Activated T-cell treated with anti-CD3 and anti-CD28 coated beads, Interleukin-2, amount 50 U/mL, for 24 hours (primary cell): Measurements from ENCODE around the gene YJU2.
"Not testable (repeated sequence)": the region's sequence is repeated elsewhere in the genome, so short reads cannot be mapped to it uniquely, and the experiment has no call there.

ENCODE experiments used
- DNase-seq: peaks from one replicate; pipeline ENCODE4 v3.0.0-alpha.2; 2020
- H3K27ac Mint-ChIP-seq: 2 replicates; pipeline ENCODE4 v1.8.0; 2020; ENCODE audit warnings: mild to moderate bottlenecking, mixed read lengths
- H3K27me3 Mint-ChIP-seq: 2 replicates; pipeline ENCODE4 v1.8.0; 2020; ENCODE audit warnings: mixed read lengths
- H3K36me3 Mint-ChIP-seq: 2 replicates; pipeline ENCODE4 v1.8.0; 2020; ENCODE audit warnings: low read depth, mixed read lengths
- H3K4me1 Mint-ChIP-seq: 2 replicates; pipeline ENCODE4 v1.8.0; 2020; ENCODE audit warnings: low read depth, mixed read lengths
- H3K4me3 Mint-ChIP-seq: 2 replicates; pipeline ENCODE4 v1.8.0; 2020; ENCODE audit warnings: mild to moderate bottlenecking, moderate library complexity, mixed read lengths
- H3K9me3 Mint-ChIP-seq: 2 replicates; pipeline ENCODE4 v1.8.0; 2020; ENCODE audit warnings: mixed read lengths

The YJU2 gene

DNA sequence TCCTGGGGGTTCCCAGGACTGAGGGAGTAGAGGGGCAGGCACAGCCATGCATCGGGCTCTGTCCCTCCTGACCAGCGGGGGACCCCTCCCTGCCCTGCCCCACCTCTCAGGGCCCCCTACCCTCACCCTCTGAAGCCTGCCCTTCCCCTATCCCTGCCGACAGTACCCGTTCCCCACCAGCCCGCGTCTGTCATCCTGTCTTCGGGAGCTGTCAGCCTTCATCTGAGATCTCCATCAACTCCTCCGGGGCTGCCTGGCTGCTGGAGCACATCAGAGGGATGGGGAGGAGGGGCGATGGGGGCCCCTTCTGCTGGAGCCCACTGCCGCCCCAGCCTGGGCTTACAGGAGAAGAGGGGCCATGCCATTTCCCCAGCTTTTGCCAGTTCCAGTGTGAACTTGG lies 26.0 kb downstream of the YJU2 start:
- Mint-ChIP-seq H3K9me3 (no peaks in the 10 kb centered on the region), H3K4me3 (no peak overlapping the region), H3K36me3 (peaks cover 44% of the 10 kb centered on the region), H3K27ac (no peak overlapping the region), H3K27me3 (peaks cover 2% of the 10 kb centered on the region), H3K4me1 (no peaks in the 10 kb centered on the region)
- DNase-seq: no peak

DNA sequence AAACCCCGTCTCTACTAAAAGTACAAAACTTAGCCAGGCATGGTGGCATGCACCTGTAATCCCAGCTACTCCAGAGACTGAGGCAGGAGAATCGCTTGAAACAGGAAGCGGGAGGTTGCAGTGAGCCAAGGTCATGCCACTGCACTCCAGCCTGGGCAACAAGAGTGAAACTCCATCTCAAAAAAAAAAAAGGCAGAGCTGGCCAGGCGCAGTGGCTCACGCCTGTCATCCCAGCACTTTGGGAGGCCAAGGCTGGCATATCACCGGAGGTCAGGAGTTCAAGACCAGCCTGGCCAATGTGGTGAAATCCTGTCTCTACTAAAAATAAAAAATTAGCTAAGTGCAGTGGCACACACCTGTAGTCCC lies 27.4 kb downstream of the YJU2 start:
- not testable (repeated sequence) for DNase-seq, H3K9me3 Mint-ChIP-seq, H3K4me3 Mint-ChIP-seq, H3K27ac Mint-ChIP-seq, H3K4me1 Mint-ChIP-seq
- H3K36me3 Mint-ChIP-seq: peaks cover 31% of the 10 kb centered on the region
- H3K27me3 Mint-ChIP-seq: peaks cover 11% of the 10 kb centered on the region

DNA sequence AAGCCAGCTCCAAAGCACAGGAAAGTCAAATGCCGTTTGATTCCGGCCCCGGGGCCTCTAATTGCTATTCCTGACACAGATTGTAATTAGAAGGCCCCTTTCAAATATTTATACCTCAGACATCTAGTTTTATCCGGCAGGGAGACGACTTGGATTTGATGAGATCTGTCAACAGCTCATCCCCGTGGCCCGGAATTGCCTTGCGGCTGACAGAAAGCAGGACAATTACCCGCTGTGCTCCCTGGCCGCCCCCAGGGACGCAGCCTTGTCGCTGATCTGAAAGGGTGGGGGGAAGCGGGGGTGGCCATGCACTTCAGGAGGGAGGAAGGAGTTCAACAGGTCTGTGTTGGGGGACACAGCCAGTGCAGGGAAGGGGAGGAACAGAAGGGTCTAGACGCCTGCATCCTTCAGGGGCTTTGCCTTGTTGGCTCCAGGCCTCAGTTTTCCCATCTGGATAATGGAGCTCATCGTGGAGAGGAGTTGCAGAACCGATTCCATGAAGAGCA lies 30.4 kb downstream of the YJU2 start:
- Mint-ChIP-seq H3K4me1 (peaks cover 5% of the 10 kb centered on the region), H3K4me3 (no peak overlapping the region), H3K27ac (no peak overlapping the region), H3K9me3 (no peaks in the 10 kb centered on the region), H3K27me3 (peaks cover 34% of the 10 kb centered on the region), H3K36me3 (peaks cover 9% of the 10 kb centered on the region)
- DNase-seq: no peak

DNA sequence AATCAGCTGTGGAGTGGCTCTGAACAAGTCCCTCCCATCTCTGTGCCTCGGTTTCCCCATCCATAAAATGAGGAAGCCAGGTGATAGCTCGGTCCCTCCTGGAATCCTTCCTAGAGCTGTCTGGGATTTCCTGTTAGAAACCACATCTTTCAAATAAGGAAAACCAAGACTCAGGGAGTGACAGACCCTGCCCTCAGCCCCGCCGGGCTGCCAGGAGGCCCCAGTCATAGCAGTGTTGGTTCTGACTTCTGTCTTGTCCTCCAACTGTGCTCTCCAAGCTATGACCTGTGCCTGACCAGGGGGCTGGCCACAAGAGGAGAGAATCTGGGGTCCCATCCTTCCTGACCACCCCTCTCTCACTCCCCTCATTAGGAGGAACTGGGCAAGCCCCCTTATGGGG lies 31.1 kb downstream of the YJU2 start:
- DNase-seq: no peak
- Mint-ChIP-seq H3K27ac (no peak overlapping the region), H3K9me3 (no peaks in the 10 kb centered on the region), H3K27me3 (peaks cover 37% of the 10 kb centered on the region), H3K4me3 (no peak overlapping the region), H3K4me1 (peaks cover 5% of the 10 kb centered on the region), H3K36me3 (peaks cover 3% of the 10 kb centered on the region)

DNA sequence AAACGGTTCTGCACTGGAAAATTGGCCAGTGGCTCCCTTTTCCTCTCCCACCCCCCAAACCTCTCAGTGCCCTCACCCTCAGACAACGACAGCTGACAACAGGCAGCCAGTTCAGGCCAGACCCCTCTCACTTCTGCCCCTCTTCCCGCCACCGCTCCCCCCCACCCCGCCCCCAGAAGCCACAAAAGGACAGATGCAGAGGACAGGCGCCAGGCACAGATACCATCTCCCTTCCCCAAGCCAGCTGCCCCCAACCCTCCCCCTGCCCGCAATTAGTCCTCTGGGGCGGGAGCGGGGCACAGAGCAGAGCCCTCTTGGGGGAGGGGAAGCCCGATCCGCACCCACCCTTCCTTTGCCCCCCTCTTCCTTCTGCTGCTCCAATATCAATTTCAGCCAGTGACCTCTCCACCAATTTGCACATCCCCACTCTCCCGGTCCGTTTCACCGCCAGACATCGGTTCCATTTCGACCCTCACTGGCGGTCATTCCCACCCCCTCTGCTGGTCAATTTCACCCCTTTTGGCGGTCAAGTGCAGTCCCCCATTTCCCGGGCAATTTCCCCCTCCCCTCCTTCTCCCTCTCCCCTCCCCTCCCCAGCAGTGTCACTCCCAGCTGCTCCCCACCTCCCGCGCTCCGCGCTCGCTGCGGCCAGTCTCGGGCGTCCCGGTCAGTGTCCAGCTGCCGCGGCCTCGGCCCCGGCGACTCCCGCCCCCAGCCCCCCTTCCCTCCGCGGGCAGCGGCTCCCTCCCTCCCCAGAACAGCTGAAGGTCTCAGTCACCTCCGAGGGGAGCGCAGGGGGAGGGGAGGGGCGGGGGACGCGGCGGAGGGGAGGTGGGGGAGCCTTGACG lies 31.8 kb downstream of the YJU2 start, which contains the start of gene SHD:
Gene SHD (plus strand): TSS at position 848 of the 848 bp plus-strand sequence. CDS start 798 bp downstream, outside the sequence.
- H3K9me3 Mint-ChIP-seq: no peaks in the 10 kb centered on the region
- no peak within 1 kb of the TSS for H3K27ac Mint-ChIP-seq
- H3K4me3 Mint-ChIP-seq: peak within 1 kb of the TSS; percentile 41
- H3K4me1 Mint-ChIP-seq: peaks cover 5% of the 10 kb centered on the region
- H3K27me3 Mint-ChIP-seq: peaks cover 37% of the 10 kb centered on the region
- H3K36me3 Mint-ChIP-seq: no peaks in the 10 kb centered on the region
- DNase-seq: no peak

DNA sequence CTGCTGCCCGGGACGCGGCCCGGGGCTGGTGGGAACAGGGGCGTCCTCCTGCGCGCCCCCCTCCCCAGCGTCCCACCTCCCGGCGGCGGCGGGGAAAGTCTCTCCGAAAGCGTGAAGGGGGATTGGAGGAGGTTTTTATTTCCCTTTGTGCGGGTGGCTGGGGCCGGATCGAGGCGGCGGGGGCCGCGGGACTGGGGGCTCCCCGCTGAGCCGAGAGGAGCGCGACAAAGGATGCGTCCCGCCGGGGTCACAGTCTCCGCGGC lies 32.3 kb downstream of the YJU2 start:
- peaks cover 5% of the 10 kb centered on the region for H3K4me1 Mint-ChIP-seq
- H3K4me3 Mint-ChIP-seq: no peak overlapping the region
- no peak for DNase-seq
- H3K27me3 Mint-ChIP-seq: peaks cover 37% of the 10 kb centered on the region
- no peaks in the 10 kb centered on the region for H3K9me3 Mint-ChIP-seq
- H3K27ac Mint-ChIP-seq: no peak overlapping the region
- H3K36me3 Mint-ChIP-seq: no peaks in the 10 kb centered on the region

DNA sequence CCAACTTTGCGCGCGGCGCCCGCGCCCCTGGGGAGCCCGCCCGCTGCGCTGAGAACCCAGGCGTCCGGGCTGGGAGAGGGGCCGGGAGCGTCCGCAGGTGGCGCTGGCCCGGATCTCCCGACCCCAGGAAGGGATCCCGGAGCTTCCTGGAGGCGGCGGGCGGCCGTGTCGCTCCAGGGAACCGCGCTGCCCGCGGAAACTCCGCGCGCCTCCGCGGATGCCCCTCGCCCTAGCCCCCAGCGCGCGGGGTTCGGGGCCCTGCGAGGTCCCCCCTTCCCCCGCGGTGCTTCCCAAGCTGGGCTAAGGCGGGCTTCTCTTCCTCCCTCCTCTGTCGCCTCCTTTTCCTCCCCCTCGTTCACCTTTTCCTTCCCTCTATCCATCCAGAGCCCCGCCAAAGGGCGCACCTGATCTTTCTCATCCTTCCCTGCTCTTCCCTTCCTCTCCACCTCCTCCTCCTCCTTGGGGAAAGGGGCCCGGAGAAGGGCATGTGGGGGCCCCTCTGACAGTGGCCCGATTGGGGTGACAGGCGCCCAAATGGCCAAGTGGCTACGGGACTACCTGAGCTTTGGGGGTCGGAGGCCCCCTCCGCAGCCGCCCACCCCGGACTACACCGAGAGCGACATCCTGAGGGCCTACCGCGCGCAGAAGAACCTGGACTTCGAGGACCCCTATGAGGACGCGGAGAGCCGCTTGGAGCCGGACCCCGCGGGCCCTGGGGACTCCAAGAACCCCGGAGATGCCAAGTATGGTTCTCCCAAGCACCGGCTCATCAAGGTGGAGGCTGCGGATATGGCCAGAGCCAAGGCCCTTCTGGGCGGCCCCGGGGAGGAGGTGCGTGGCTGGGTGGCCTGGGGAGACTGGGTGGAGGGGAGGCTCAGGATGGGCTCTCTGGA lies 32.9 kb downstream of the YJU2 start:
- peaks cover 37% of the 10 kb centered on the region for H3K27me3 Mint-ChIP-seq
- no peak overlapping the region for H3K27ac Mint-ChIP-seq
- no peaks in the 10 kb centered on the region for H3K36me3 Mint-ChIP-seq
- no peak for DNase-seq
- peak overlapping the region; percentile 41 for H3K4me3 Mint-ChIP-seq
- peaks cover 5% of the 10 kb centered on the region for H3K4me1 Mint-ChIP-seq
- H3K9me3 Mint-ChIP-seq: no peaks in the 10 kb centered on the region

DNA sequence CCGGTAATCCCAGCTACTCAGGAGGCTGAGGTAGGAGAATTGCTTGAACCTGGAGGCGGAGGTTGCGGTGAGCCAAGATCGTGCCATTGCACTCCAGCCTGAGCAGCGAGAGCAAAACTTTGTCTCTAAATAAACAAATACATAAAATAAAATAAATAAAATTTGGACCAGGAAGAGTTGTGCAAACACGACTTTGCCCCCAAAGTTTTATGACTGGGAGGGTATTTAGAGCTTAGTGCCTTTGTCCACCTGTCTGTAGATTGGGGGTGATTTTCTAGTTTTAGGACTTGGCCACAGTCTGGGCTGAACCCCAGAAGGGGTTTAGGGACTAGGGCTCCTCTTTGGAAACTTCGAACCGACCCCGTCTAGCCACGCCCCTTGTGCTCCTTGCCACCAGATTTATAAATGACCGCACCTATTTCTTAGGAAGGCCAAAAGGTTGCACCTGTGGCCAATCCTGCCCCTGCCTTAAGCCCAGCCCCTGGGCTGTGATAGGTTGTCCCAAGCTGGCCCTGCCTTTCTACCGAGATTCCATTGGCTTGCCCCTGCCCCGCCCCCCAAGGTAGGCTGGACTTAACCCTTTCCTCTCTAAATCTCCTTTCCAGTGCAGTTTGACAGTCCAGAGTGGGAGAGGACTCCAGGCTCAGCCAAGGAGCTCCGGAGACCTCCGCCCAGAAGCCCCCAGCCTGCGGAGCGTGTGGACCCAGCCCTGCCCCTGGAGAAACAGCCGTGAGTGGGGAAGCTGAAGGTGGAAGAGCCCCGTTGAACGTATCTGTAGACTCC lies 37.5 kb downstream of the YJU2 start:
- H3K27ac Mint-ChIP-seq: no peak overlapping the region
- no peaks in the 10 kb centered on the region for H3K9me3 Mint-ChIP-seq
- peaks cover 25% of the 10 kb centered on the region for H3K27me3 Mint-ChIP-seq
- no peak overlapping the region for H3K4me3 Mint-ChIP-seq
- H3K4me1 Mint-ChIP-seq: peaks cover 3% of the 10 kb centered on the region
- no peak for DNase-seq
- H3K36me3 Mint-ChIP-seq: no peaks in the 10 kb centered on the region

DNA sequence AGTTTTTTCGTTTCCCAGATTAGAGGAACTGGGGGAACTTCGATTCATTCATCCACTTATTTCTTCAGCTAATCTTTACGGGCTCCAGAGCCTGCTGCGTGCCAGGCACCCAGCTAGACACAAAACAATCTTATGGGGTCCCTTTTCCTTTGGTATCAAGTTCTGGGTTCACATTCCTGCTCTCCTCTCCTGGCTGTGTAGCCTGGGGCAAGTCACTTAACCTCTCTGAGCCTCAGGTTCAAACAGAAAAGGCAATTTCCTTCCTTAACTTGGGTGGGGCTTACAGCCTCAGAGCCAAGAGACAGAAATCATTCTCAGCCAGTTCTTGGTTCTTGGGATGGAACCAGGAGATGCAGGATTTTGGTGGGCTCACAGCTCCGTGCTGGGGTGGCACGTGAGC lies 38.1 kb downstream of the YJU2 start:
- Mint-ChIP-seq H3K4me3 (no peak overlapping the region), H3K27ac (no peak overlapping the region), H3K4me1 (no peaks in the 10 kb centered on the region), H3K36me3 (no peaks in the 10 kb centered on the region), H3K9me3 (no peaks in the 10 kb centered on the region), H3K27me3 (peaks cover 22% of the 10 kb centered on the region)
- no peak for DNase-seq

DNA sequence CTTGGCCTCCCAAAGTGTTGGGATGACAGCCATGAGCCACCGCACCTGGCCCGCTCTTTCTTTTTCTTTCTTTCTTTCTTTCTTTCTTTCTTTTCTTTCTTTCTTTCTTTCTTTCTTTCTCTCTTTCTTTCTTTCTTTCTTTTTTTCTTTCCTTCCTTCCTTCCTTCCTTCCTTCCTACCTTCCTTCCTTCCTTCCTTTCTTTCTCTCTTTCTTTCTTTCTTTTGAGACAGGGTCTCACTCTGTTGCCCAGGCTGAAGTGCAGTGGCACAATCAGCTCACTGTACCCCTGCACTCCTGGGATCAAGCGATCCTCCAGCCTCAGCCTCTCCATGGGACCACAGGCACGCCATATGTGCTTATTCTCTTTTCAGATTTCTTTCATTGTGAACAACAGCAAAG lies 39.3 kb downstream of the YJU2 start:
- not testable (repeated sequence) for H3K36me3 Mint-ChIP-seq, H3K4me3 Mint-ChIP-seq, H3K9me3 Mint-ChIP-seq, H3K27ac Mint-ChIP-seq, H3K27me3 Mint-ChIP-seq, DNase-seq, H3K4me1 Mint-ChIP-seq

DNA sequence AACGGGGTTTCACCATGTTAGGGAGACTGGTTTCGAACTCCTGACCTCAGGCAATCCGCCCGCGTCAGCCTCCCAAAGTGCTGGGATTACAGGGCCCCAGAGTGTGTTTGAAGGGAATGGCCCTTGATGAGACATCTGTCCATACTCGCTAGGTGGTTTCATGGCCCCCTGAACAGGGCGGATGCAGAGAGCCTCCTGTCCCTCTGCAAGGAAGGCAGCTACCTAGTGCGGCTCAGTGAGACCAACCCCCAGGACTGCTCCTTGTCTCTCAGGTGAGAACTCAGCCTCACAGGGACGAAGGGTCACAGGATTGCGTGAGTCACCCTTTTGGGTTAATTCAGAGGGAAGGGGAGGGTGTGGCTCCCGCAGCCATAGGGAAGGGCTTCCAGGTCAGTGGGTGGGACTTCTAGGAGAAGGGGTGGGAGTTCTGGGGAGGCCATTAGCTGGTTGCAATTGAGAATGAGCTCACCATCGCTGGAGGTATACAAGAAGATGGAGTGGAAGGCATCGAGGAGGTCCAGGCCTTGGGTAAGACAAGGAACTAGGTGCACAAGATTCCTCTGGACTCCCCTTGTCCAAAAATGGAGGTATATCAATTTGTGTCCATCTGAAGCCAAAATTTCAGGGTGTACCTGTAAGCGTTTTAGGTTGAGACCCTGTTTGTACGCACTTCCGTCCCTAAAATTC lies 41.4 kb downstream of the YJU2 start:
- Mint-ChIP-seq H3K36me3 (no peaks in the 10 kb centered on the region), H3K9me3 (no peaks in the 10 kb centered on the region), H3K4me3 (no peak overlapping the region), H3K4me1 (no peaks in the 10 kb centered on the region), H3K27ac (no peak overlapping the region), H3K27me3 (no peaks in the 10 kb centered on the region)
- DNase-seq: no peak

DNA sequence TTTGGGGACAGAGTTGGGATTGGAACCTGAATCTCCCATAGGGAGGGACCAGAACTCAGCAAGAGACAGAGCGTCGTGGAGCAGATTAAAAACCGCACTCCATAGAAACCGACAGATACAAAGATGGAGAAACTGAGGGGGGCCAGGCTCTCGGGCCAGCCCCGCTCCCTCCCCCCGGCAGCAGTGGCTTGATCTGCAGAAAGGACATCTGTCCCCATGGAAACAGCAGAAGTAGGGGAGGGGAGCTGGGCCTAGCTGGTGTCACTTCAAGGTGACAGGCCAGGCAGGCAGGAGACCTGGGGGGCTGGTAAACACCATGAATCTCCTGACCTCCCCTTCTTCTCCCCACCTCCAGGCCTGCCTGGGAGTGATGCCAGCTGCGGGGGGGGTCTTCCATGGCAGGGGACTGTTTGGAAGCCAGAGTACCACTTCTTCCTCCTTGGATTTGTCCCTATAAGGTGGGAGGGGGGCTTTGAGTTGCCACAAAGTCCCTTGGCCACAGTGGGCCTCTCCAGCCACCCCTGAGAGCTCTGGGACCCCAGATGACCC lies 44.4 kb downstream of the YJU2 start:
- no peak overlapping the region for H3K4me3 Mint-ChIP-seq
- no peaks in the 10 kb centered on the region for H3K27me3 Mint-ChIP-seq
- no peak overlapping the region for H3K27ac Mint-ChIP-seq
- no peaks in the 10 kb centered on the region for H3K4me1 Mint-ChIP-seq
- no peaks in the 10 kb centered on the region for H3K9me3 Mint-ChIP-seq
- no peak for DNase-seq
- H3K36me3 Mint-ChIP-seq: peaks cover 2% of the 10 kb centered on the region

DNA sequence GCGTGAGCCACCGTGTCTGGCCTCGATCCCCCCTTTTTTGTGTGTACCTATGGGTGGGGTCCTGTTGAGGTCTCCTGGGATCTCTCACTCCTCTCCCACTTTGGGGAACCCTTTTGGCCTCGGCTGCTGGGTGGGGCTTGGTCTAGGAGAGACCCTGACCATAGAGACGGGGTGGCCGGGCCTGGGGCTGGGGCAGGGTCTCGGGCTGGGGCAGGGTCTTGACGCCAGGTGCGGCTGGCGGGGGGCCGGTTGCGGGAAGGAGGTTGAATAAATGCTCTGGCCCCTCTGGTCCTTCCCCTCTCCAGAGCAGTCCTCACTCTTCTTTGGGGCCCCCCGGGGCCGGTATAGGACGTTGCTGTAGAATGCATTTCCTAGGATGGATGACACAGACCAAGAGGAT lies 45.6 kb downstream of the YJU2 start:
- Mint-ChIP-seq H3K4me1 (no peaks in the 10 kb centered on the region), H3K27ac (no peak overlapping the region), H3K27me3 (no peaks in the 10 kb centered on the region), H3K4me3 (no peak overlapping the region), H3K36me3 (peaks cover 2% of the 10 kb centered on the region), H3K9me3 (no peaks in the 10 kb centered on the region)
- DNase-seq: no peak

DNA sequence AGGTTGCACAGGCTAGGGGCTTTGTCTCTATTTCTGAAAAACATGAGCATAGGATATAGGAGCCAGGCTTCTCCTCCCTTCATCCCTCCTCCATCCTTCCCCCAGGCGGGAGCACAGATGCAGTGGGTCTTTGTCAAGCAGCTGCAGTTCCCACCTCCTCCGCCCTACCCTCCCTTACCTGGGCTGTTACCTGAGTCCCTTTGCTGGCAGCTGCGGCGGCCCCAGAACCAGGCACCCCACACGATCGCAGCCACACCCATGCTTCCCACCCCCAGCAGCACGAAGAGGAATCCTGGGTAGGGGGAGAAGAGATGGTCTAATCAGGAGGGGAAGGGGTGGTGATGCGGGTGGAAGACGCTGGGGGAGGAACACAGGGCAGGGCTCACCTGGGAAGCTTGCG lies 47.5 kb downstream of the YJU2 start:
- DNase-seq: no peak
- Mint-ChIP-seq H3K4me1 (peaks cover 11% of the 10 kb centered on the region), H3K27me3 (no peaks in the 10 kb centered on the region), H3K4me3 (no peak overlapping the region), H3K9me3 (no peaks in the 10 kb centered on the region), H3K27ac (no peak overlapping the region), H3K36me3 (peaks cover 2% of the 10 kb centered on the region)
